Stimulated activated CD4-positive, alpha-beta T cell treated with anti-CD3 and anti-CD28 coated beads, Interleukin-12 subunit alpha, Interleukin-12 subunit beta, amount 100 ng/mL, for 24 hours (primary cell): ENCODE data around the gene LSR.
"Not testable (repeated sequence)": the region's sequence is repeated elsewhere in the genome, so short reads cannot be mapped to it uniquely, and the experiment has no call there.

Experiments
- DNase-seq, 2 experiments: peaks; one replicate each; pipeline ENCODE4 v3.0.0-alpha.2; 2020; ENCODE audit warnings: low read depth in 2 of 2

Gene LSR

DNA sequence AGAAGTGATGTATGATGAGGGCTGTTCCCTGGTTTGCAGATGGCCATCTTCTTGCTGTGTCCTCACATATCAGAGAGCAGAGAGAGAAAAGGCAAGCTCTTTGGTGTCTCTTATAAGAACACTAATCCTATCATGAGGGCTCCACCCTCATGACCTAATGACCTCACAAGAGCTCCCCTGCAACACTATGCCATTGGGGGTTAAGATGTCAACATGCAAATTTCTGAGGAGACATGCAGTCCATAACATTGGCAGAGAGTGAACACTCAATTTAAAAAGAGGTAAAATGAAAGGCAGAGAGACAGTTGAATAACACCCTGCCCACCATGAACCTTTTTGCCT, 31.2 kb upstream of the LSR start:
- no peak for DNase-seq

DNA sequence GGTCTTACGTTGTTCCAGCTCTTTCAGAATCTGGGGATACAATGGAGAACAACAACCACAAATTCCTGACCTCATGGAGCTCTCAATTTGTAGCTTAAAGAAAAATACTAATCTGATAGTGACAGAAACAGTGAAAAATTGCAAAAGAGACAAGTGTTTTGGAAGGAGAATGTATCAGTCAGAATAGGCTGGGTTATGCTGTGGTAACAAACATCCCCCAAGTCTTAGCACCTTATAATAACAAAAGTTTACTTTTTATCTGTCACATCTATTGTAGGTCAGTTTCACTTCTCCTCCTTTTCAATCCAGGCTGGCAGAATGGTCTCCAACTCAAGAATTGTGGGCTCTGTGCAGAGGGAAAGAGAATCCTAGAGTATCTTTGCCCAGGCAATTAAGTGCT, 29.8 kb upstream of the LSR start:
- no peak for DNase-seq

DNA sequence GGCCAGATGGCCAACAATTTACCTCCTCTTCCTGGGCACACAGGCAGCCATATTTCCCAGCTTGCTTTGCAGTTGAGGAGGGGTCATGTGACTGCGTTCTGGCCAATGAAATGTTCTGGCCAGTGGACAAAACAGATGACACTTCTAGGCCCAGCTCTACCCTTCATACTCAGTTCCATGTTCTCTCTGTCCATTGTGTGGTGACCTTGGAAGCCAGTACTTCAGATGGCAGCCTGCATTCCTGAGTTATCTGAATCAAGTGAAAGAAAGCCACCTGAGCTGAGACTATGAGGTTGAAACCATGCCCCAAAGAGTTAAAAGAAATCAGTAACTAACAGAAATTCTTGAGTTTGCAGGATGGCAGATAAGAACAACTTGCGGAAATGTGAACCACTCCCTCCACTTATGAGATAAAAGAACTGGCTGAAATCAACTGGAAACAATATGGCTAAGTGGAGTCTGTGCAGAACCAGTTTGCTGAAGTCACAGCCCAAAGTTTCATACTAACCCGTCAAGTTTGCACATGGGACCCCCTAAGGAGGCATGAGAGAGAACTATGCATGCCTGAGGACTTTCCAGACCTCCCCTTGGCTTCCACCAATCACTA, 28.4 kb upstream of the LSR start:
- no peak for DNase-seq

GRCh38 chr19:35220973-35221590, 27.7 kb upstream of the LSR start:
- DNase-seq, result not testable (repeated sequence)

- DNase-seq, result no peak
Measured at GRCh38 chr19:35222373-35223015, 26.3 kb upstream of the LSR start.

DNA sequence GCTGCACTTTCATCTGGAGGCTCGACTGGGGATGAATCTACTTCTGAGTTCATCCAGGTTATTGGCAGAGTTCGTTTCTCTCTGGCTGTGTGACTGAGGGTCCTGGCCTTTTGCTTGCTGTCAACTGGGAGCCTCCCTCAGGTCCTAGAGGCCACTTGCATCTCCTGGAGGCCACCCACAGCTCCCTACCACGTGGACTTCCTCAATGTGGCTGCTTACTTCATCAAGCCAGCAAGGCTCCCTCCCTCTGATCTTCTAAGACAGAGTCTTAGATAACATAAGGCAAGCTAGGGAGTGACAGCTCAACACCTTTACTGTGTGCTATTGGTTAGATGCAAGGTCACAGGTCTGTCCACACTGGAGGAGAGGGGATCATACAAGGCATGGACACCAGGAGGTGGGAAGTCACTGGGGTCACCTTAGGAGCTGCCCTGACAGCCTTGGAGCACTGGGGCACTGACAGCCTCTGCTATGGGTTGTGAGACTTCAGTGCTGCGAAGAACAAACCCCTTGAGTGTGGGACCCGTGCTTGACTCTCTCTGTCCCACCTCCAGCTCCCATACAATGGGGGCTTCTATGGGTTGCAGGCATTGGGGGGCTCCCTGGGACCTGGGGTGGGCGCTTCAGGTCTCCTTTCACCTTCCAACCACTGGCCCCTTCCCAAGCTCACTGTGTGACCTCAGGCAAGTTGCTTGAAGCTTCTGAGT, 25.6 kb upstream of the LSR start:
- no peak for DNase-seq

DNA sequence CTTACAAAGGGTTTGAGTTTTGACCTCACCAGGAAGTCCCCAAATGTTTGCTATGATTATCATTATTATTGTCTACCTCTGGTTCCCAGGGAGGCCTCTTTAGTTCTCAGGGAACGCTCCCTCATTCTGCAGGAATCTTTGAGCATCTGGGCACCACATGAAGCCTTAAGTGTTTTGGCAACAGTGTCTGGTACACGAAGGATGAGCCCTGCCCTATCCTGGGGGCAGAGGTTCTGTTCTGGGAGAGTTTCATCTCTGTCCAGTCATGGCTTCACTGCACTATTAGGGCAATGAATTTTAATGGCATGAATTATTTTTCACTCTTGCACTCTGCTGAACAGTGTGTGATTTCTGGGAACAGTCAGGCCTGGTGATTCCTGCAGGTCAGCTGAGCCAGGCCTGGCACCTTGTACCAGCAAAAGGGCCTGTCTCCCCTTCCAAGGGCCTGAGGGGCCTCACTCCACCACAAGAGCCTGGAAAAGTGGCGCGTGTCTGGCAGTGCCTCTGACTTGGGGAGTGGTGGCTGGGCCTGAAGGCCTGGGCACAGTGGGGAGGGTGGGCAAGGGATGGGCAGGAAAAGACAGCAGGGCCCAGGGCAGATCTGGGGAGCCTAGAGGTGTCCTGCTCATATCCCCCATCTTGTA, 24.8 kb upstream of the LSR start:
- no peak for DNase-seq

GRCh38 chr19:35224681-35225571, 23.9 kb upstream of the LSR start:
- DNase-seq, result no peak

GRCh38 chr19:35225951-35226350, 22.9 kb upstream of the LSR start:
- DNase-seq, result no peak

DNA sequence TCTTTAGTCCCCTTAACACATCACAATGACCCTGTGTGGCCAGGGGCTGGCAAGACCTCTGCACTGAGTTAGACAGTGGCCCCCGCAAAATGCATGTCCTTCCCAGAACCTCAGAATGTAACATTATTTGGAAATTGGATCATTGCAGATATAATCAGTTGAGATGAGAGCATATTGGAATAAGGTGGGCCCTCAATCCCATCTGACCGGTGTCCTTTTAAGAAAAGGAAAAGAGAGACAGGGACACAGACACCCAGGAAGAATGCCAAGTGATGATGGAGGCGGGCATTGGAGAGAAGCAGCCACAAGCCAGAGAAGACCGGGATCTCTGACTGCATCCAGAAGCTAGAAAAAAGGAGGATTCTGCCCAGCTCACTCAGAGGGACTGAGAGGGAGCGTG, 22.1 kb upstream of the LSR start:
- no peak for DNase-seq

- no peak for DNase-seq
Measured at GRCh38 chr19:35228177-35228930, 20.4 kb upstream of the LSR start, which contains the start of gene FAM187B. Gene FAM187B, minus strand, starts transcription at chr19:35228739. Its CDS starts 59 bp downstream, at chr19:35228680.

DNA sequence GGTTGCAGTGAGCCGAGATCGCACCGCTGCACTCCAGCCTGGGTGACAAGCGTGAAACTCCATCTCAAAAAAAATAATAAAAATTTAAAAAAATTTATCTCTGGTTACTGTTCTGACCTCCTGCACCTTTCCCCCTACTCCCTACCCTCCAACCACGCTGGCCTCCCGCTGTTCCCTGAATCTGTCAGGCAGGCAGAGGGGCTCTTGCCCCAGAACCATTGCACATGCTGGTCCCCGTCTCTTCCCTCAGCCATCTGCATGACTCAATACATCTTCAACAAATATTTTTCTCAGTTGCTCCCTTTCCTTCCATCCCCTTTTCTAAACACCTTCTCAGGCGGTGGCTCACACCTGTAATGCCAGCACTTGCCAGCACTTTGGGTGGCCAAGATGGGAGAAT, 19.2 kb upstream of the LSR start:
- no peak for DNase-seq

DNA sequence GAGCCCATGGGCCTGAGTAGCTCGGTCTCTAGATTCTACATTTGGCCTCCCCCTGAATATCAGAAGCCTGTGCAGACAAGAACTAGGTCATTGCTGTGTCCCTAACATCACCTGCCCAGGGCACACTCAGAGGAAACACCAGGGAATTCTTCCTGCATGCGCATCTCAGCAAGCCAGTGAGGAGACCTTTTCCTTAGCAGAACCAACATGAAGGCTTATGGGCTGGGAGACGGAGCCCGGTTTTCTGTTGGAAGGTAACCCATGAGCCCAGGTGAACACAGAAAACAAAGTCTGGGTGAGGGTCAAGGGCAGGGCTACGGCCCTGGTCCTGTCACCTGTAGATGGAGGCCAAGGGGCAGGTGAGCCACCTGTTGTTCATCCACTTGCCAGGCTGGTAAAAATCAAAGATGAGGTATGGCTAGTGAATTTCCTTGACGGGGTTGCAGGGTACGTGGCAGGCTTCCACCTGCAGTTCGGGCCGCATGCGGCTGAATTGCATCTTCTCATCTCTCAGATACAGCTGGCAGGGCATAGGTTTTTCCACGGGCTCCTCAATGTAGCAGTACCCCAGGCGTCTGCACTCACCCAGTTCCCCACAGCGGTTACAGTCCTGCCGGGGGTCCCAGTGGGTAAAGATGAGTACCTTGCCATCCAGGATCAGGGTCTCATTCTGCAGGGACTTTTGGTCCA, 16.7 kb upstream of the LSR start:
- DNase-seq, result no peak

- DNase-seq, result no peak
Measured at GRCh38 chr19:35232912-35233311, 15.9 kb upstream of the LSR start.

- no peak for DNase-seq
Measured at GRCh38 chr19:35236638-35237400, 12.0 kb upstream of the LSR start.

DNA sequence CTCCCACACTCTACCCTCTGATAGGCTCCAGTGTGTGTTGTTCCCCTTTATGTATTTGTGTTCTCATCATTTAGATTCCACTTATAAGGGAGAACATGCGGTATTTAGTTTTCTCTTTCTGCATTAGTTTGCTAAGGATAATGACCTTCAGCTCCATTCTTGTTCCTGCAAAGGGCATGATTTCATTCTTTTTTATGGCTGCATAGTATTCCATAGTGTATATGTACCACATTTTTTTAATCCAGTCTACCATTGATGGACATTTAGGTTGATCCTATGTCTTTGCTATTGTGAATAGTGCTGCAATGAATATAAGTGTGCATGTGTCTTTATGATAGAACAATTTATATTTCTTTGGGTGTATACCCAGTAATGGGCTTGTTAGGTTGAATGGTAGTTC, 9.2 kb upstream of the LSR start:
- DNase-seq, result not testable (repeated sequence)

DNA sequence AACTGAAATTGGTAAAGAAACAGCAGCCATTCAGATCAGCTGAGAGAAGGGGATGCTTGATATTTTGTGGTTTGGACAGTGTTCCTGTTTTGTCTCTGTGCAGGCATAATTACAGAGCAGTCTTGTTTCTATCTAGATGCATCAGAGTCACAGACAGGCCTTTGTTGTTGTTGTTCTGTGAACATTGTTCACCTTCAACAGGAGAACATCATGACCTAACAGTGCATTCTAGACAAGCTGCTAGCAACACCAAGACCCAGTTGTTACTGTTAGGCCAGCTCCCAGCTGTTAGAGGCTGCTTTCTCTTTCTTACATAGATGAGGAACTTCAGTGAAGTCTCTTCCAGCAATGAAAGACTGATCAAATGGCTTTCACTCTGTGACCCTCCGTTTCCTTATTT, 8.5 kb upstream of the LSR start:
- DNase-seq, result no peak

- no peak for DNase-seq
Measured at GRCh38 chr19:35241417-35241816, 7.4 kb upstream of the LSR start.

GRCh38 chr19:35246466-35247092, 2.2 kb upstream of the LSR start:
- DNase-seq, result no peak
